NCI-H526 treated with DMSO at 0.1 percent for 48 hours (cell line): Measurements from ENCODE around the gene NEB.

Experiments
- DNase-seq: peaks from one replicate; lab custom pipeline; 2025; lab: John Stamatoyannopoulos, UW

NEB gene

DNA sequence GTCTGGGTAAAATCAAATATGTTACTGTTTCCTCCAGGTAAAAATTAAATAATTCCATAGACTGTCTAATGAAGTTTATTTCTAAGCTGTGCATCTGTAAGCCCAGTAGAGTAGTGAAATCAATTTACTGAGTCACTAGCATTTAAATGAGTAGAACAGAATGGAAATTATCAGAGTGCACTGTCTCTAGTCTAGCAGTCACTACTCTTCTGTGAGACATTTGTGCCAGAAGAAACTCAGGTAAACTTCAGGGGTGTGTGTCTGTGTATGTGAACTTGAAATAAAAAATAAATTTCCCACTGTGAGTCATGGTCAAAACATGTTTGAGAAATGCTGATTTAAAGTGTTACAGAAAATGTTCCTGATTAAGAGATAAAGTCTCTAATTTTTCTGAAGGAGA, 178.2 kb downstream of the NEB start:
- DNase-seq: no peak

DNA sequence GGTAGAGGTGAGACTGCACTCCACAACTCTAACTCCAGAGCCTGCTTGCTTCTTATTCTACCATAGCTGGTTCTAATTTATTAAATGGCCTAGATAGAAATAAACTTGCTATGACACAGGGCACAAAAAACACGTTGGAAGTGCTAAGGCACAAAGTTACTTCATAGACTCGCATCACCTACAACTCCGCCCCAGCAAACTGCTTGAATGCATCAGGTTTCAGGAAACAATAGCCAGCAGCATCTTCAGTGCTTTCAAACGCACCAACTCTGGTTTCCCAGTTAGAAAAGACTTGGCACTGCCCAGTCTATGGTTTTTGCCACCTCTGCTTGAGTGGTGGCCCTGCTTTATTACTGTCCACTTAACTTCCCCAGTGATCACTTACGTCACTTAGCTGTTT, 182.0 kb downstream of the NEB start:
- DNase-seq: no peak

DNA sequence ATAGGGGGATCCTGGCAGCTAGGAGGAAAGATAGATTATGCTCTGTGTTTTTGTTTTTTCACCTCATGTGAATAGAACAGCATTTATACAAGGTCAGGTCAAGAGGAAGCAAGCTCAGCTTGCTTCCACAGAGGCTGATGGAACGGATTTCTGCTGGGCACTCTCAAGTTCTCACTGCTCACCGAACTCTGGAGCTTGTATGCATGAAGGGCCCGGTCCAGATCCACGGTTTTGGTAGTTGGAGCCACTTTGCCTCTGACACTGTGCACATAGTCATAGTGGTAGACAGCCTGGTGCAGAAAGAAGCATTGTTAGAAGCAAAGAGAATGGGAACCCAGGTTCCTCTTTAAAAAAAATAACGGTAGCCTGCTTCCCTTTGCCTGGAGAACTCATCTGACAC, 182.7 kb downstream of the NEB start:
- DNase-seq: no peak

DNA sequence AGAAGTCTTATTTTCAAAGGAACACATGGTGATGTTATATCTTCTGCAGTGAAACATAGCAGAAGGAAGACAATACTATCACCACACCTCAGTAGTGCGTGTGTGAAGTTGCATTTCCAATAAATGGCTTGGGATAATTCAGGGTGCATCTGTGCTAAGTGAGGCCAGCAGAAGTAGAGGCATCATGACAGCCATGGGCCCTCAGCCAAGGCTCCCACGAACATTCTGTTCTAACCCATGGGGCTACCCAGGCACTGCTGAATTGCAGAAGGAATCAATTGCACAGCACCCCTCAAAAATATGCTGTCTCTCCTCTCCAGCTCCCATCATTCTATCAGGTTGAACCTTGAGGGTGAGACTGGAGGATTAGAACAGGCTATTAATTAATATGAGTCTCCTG, 185.1 kb downstream of the NEB start:
- no peak for DNase-seq

DNA sequence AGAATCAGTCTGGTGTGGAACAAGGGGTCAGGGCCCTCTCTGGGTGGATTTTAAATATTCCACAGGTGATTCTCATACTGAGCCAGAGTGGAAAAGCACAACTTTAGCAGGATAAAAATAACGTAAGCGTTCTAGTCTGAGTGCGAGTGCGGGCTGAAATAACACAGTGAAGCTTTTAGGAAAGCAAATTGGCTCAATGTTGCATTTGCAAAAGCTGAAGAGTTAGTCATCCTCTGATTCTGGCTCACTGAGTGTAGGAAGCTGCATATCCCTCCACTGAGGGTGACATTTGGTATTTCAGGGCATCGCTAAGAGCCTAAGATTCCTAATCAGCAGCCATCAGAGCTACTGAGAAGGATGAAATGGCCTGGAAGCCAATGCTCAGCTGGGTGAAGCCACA, 189.8 kb downstream of the NEB start:
- no peak for DNase-seq

DNA sequence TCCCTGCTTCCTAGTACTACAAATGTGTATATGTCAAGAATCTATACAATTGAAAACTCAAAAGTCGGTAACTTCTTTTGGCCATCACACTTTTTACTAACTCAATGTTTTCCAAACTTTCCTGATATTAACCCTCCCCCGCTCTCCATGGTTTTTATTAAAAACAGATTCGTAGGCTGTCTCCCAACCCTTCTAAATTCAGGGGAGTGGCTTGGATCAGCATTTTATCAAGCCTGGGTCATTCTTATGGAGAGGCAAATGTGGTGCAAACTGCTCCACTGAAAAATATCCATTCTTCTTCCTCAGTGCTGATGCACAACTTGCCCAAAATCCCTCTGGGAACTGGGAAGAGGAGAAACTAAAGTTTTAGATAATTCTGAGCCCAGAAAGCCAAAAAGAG, 190.4 kb downstream of the NEB start:
- no peak for DNase-seq

DNA sequence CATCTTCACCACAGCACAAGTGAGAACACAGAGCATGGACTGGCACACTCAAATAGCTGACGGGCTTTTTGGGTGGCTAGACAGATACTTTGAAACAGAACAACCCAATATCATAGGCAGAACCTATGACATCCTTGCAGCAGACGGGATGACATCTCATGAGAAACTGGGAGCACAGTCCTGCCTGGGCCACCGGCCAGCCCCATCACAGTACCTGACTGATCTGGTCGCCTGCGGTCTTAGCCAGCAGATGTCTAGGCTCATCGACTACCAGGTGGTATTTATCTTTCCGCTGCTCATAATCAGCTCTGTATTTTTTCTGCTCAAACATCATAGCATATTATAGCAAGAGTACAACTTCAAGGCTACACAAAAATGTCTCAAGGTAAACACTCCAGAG, 200.3 kb downstream of the NEB start:
- DNase-seq: no peak

DNA sequence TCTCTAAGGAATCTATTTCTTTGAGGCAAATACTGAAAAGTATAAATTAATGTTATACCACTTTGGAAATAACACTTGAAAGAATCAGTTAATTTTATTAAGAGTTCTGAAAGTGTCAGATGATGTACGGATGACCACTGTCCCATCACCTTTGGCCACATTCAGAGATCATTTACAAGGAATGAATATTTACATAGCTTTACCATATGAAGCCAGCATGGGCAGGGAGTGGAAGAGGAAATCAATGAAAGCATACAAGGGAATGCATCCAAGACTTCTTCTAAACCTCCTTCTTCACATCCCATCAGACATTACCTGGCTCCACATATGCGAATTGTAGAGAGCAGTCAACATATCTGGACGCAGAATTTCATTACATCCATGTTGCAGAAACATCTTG, 201.1 kb downstream of the NEB start:
- DNase-seq: no peak

DNA sequence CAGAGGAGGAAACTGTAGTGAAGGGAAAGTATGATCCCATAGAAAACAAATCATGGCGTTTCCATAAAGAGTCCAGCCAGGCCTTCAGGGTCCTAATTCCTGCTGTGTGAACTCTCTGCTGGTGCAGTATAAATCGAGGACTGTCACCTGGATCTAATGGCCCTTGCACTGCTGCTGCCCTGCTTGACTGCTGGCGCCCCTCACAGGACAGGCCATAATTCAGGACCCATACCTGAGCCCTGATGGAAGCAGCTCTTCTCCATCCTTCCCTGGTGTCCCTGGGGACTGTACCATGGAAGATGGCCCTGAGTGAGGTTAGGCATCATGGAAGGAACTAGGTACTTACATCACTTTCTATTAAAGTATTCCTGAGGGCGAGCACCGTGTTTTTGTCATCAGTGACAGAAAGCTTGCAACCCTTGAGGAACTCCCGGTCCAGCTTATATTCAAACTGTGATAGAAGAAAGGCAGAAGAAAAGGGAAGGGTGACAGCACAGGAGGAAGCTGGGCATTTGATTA, 207.6 kb downstream of the NEB start:
- DNase-seq: no peak

DNA sequence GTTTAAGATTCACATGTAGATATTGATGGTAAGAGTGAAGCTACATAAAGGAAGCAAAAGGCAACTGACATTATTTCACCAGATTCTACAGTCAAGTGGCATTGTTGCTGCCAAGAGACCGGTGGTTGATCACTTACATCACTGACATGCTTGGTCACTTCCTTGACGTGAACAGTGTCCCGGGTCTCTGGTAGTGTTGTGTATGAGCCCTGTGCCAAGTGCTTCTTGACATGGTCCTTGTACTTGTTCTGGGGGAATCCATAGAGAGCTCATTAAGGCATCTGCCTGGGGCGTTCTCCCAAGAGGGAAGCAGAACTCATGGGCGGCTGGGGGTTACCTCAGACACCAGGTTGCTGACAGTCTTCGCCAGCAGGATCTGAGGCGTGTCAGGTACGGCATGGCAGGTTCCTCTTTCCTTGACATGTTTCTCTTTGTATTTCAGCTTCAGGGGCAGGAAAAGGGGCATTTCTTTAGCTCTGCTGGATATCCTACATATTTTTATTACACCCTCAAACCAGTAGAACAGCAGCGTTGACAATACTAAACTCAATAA, 208.4 kb downstream of the NEB start:
- no peak for DNase-seq

DNA sequence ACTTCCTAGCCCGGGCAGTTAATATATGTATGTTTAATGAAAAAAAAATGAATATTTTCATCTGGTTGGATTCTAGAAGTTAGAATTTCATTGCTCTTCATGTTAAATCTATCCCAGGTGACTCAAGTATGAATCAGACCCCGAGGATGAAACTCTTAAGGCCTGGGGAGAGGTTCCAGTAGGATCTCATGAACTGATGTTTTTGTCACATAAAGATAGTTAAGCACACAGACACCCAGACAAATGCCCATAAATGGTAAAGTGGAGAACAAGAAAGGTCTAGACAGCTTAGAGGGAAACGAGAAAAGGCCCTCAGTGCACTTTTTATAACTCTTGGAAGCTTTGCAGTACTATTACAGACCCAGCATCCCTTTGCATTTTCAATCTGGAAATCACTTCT, 210.4 kb downstream of the NEB start:
- DNase-seq: no peak

DNA sequence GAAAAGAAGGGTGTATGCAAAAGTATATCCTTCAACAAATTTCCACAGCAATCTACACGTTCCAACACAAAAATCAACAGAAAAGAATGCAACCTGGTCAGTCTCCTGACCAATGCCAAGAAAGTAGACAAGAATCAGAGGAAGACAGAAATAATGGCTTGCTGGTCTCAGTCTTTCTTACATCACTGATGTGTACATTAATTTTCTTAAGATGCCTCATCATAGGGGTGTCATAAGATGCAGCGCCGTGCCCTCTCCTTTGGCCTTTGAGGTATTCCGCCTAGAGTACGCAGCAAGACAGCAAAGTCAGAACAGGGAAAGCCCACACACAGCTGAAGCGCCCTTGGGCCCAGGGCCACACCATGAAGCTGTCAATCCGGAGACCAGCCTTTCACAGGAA, 211.7 kb downstream of the NEB start:
- DNase-seq: no peak

DNA sequence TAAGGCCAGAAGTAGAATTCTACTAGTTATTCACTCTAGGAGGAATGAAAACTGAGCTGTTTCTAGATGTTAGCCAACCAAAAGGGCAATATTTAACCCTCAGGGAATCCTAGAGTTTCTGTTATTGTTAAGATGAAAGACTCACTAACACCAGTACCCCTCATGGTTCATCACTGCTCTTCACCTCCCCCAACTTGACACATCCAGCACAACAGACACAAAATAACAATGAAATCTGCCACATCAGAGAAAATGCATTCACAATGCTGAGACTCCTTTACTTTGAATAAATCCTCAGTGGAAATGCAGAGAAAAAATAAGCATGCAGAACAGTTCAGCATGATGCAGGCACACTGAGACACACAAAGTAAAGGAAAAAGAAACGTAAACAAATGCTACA, 213.3 kb downstream of the NEB start:
- no peak for DNase-seq

DNA sequence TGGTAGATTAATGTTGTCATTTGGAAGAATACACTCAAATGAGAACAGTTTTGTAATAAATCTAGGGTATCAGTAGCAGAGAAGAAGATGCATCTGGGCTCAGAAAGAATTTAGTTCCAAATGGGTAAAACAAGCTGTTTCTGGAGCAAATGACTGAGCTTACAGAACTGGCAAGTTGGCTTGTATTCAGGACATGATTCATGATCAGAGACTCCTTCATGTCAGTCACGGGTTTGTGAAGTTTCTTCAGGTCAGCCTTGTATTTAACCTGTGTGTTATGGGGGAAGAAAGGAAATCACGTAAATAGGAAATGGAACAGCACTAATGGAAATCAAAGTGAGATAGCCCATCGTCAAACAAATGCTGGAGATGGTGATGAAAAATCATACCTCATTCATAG, 215.5 kb downstream of the NEB start:
- DNase-seq: no peak

DNA sequence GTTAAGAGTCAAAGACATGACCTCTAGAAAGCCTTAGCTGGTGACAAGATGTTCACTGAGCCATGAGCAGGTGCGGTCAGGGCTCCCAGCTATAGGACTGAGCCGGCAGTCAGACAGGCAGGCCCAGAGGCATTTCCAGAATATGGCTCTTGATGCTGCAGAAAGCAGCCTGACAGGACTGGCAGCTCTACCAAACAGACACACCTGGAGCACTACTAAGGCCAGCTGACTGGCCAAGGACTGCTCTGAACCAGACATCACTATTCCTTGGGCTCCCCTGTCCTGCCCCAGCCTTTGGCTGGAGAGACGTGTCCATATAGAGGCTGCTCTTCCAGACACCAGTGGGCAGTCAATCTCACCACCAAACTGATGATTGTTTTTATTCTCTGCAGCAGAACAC, 225.8 kb downstream of the NEB start:
- DNase-seq: no peak

DNA sequence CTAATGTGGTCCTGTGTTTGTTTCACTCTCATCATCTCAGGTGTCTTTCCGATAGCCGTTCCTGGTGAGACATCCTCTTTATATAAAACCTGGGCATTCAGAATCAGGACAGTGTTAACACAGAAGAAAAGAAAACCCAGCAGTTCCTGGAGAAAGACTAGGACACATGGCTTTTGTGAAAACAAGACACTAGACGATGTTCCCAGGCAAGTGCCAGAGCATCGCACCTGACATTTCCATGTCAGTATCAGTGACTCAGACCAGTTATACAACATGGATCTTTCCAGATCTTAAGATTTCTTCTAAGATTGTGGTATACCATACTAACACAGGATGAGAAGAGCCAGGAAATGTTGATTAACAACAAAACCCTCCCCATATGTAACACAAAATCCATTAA, 228.1 kb downstream of the NEB start:
- no peak for DNase-seq

DNA sequence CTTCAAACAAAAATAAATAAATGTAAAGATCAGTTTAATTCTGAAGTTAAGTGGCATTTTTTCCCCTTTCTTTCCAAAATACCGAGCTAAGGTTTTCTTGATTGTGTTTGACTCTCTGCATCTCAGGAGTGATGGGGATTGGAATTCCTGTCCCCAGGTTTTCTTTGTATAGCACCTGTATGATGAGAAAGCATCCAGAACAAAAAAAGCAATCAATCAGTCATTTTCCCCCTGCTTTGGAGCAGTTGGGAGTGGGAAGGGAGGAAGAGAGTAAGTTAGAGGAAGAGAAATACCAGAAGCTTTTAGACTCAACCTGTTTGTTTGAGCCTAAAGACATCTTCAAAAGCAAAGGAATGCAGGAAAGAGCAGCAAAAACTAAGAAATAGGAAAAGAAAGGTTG, 236.1 kb downstream of the NEB start:
- DNase-seq: no peak

DNA sequence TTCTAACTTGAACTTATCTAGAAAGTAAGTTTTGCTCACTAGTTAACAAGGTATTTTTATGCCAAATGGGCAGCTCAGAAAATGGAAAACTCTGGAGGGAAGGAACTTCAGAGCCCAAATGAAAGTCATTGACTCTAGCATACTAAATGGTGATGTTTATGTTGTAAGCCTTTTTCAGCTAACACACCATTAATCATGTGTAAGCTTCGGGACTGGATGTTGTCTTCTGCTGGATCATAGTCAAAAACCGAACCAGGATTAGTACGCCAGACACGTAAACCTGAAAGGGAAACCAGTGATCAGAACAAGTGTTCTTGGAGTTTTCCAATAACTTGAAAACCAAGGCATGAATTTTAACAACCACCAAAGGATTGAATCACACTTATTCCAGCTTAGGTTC, 242.8 kb downstream of the NEB start:
- no peak for DNase-seq

DNA sequence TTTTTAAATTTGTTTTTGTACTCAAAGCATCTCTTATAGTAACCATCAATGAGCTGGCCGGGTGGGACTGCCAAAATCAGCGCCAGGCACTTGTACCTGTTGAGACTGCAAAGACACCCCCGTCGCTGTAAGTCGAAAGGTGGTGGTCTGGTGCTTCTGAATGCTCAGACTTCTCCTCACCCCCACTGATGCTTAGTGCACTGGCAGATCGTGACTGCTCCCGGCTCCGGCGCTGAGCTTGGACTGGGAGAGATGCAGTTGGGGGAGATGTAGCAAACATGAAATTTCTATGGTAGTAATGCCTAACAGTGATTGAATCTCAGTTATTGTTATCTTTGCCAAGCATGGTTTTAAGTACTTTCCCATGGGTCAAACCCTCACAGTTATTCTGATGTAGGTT, 244.0 kb downstream of the NEB start:
- no peak for DNase-seq

DNA sequence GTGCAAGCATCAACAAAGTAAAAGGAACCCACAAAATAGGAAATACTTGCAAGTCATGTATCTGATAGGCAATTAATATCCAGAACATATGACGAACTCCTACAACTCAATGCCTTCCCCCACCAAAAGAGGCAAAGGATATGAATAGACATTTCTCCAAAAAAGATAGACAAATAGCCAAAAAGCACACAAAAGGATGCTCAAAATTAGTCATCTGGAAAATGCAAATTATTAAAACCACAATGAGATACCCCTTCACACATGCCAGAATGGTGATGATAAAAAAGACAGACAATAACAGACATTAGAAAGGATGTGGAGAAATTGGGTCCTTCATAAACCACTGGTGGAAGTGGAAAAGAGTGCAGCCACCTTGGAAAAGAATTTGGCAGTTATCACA, 248.2 kb downstream of the NEB start:
- DNase-seq: no peak

DNA sequence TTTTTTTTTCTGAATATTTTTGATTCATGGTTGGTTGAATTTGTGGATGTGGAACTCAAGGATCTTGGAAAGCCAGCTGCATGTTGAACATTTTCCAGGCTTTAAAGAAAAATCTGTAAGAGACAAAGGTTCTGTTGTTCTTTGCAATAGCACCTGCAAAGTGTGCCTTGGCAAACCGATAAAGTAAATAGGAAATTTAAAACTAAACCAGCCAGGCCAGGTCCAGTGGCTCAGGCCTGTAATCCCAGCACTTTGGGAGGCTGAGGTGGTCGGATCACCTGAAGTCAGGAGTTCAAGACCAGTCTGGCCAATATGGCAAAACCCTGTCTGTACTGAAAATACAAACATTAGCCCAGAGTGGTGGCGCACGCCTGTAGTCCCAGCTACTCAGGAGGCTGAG, 250.2 kb downstream of the NEB start:
- no peak for DNase-seq

DNA sequence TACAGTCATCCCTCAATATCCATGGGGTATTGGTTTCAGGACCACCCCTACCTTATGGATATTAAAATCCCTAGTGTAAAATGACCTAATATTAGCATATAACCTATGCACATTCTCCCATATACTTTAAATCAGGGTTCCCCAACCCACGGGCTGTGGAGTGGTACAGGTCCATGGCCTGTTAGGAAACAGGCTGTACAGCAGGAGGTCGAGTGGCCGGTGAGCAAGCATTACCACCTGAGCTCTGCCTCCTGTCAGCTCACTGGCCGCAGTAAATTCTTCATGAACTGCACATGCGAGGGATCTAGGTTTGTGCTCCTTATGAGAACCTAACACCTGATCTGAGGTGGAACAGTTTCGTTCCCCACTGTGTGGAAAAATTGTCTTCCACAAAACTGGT, 250.7 kb downstream of the NEB start:
- no peak for DNase-seq

DNA sequence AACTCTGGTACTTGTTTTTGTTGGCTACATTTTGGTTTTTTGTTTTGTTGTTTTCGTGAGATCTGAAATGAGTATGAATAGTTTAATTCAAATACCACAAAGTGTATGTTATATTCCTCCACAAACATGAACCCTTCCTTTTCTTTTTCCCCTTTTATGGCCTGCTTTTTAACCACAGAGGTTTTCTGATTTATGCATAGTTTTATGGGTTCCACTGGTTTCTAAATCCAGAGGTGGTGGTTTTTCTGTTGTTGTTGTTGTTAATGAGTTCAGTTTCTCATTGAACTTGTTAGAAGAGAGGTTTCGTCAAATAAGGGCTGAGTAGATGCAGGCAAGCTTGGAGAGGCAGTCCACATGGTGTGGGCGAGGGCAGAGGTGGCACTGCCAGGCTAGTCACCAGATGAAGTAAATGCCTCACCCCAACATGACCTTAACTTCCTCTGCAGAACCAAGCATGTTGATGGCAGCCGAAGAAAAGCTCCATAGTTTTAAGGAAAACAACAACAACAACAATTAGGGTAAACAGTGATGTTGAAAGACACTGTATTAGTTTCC, 252.0 kb downstream of the NEB start:
- no peak for DNase-seq

DNA sequence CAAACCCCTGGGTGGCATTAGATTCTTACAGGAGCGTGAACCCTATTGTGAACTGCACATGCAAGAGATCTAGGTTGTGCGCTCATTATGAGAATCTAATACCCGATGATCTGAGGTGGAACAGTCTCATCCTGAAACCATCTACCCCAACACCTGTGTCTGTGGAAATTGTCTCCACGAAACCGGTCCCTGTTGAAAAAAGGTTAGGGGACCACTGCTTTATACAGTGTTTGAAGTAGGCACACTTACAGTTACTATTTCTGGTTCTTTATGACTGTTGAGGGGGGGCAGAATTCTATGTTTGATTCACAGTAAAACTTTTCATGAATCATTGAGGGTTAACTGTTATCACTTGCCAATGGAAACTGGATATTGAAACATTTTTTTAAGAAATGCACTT, 252.5 kb downstream of the NEB start:
- DNase-seq: no peak

DNA sequence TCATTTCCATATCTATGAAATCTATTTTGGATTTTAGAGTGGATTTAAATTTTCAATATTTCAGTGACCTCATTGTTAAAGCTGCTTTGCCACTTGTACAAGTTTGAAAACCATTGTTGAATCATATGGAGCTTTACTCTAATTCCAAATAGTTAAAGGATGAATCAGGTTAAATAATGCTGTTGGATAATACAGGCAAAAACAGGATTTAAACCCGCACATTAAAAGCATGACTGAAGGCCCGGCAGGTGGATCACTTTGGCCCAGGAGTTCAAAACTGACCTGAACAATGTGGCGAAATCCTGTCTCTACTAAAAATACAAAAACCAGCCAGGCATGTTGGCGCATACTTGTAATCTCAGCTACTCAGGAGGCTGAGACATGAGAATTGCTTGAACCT, 256.3 kb downstream of the NEB start:
- no peak for DNase-seq
